ENCODE data around the gene PHF23.

Gene PHF23

GRCh38 chr17:7237761-7238419 lies 1.4 kb downstream of the PHF23 start:
- peaks cover 15% of the 10 kb centered on the region for H3K4me1 ChIP-seq (ENCODE audit: control insufficient read depth, insufficient read depth, low read length)

GRCh38 chr17:7237266-7237760 lies 1.9 kb downstream of the PHF23 start:
- Histone ChIP-seq H3K27ac (ENCODE audit: insufficient read depth, low read depth, low read length, poor library complexity, severe bottlenecking) (peak overlapping the region; percentile 85), H3K4me3 (ENCODE audit: insufficient read depth, low read depth, low read length) (peak overlapping the region; percentile 70), H3K4me1 (ENCODE audit: control insufficient read depth, insufficient read depth, low read length) (peaks cover 17% of the 10 kb centered on the region), H3K27me3 (ENCODE audit: control insufficient read depth, insufficient read depth, low read length, poor library complexity, severe bottlenecking) (no peaks in the 10 kb centered on the region), H3K36me3 (ENCODE audit: control insufficient read depth, insufficient read depth, low read length) (peaks cover 22% of the 10 kb centered on the region), H3K9me3 (ENCODE audit: control insufficient read depth, low read length) (no peaks in the 10 kb centered on the region)
- WGBS, 2 experiments = 51 to 55% methylated on average over 6 of the region's 6 CpGs

More at GRCh38 chr17:7237761-7238419, 1.4 kb downstream of the PHF23 start:
- no peaks in the 10 kb centered on the region for H3K9me3 ChIP-seq (ENCODE audit: control insufficient read depth, low read length)
- 0% methylated on average over 69 to 73 of the region's 73 CpGs for WGBS, 2 experiments
- H3K4me3 ChIP-seq (ENCODE audit: insufficient read depth, low read depth, low read length) = peak overlapping the region; percentile 70
- H3K27me3 ChIP-seq (ENCODE audit: control insufficient read depth, insufficient read depth, low read length, poor library complexity, severe bottlenecking) = no peaks in the 10 kb centered on the region
- peak overlapping the region; percentile 85 for H3K27ac ChIP-seq (ENCODE audit: insufficient read depth, low read depth, low read length, poor library complexity, severe bottlenecking)
- peaks cover 22% of the 10 kb centered on the region for H3K36me3 ChIP-seq (ENCODE audit: control insufficient read depth, insufficient read depth, low read length)

- no peak overlapping the region for H3K27ac ChIP-seq (ENCODE audit: insufficient read depth, low read depth, low read length, poor library complexity, severe bottlenecking)
- H3K36me3 ChIP-seq (ENCODE audit: control insufficient read depth, insufficient read depth, low read length) = peaks cover 22% of the 10 kb centered on the region
- no peaks in the 10 kb centered on the region for H3K9me3 ChIP-seq (ENCODE audit: control insufficient read depth, low read length)
- H3K4me1 ChIP-seq (ENCODE audit: control insufficient read depth, insufficient read depth, low read length) = peaks cover 22% of the 10 kb centered on the region
- H3K27me3 ChIP-seq (ENCODE audit: control insufficient read depth, insufficient read depth, low read length, poor library complexity, severe bottlenecking) = no peaks in the 10 kb centered on the region
- 92 to 93% methylated on average over 6 of the region's 6 CpGs for WGBS, 2 experiments
- peak overlapping the region; percentile 70 for H3K4me3 ChIP-seq (ENCODE audit: insufficient read depth, low read depth, low read length)
Observed at GRCh38 chr17:7236808-7237207, 2.4 kb downstream of the PHF23 start.

DNA sequence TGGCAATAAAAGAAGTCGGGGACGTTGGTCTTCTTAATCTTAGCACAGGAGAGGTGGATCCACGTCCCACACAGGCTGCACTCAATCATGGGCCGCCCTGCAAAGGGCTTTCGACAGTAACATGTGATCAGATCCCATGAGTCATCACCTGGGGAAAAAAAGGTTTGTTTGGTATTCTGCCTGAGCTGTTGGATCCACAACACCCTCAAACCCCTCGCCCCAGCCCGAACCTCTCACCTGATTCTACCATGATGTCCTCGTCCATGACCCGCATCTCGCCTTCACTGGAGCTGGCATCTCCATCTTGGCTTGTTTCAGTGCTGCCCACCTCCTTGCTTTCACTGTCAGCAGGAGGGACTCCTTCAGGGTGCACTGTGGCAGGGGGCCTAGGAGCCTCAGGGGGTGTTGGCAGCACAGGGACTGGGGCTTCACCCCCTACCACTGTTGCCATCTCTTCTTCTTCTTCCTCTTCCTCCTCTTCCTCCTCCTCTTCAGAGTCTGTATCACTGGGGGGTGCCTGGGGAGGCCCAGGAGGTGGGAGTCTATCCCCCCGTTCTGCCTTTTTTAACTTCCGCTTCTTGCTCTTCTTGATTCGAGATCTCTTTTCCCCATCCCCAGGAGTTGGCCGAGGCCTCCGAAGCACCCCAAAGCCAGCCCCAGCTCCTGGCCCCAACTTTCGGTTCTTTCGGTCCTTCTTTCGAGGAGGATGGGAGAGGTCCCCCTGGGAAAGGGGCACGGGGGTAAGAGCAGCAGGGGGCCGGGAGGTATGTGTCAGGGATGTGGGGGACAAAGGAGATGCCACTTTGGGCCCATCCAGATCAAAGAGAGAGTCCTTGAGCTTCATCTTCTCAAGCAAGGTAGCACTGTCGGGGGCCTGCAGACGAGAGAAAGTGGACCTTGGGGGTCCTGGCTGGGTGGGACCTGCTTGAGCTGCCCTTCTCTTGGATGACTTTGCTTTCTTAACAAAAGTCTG lies 3.3 kb downstream of the PHF23 start:
- Histone ChIP-seq H3K4me3 (ENCODE audit: insufficient read depth, low read depth, low read length) (no peak overlapping the region), H3K27me3 (ENCODE audit: control insufficient read depth, insufficient read depth, low read length, poor library complexity, severe bottlenecking) (no peaks in the 10 kb centered on the region), H3K36me3 (ENCODE audit: control insufficient read depth, insufficient read depth, low read length) (peaks cover 22% of the 10 kb centered on the region), H3K9me3 (ENCODE audit: control insufficient read depth, low read length) (no peaks in the 10 kb centered on the region), H3K4me1 (ENCODE audit: control insufficient read depth, insufficient read depth, low read length) (peaks cover 21% of the 10 kb centered on the region), H3K27ac (ENCODE audit: insufficient read depth, low read depth, low read length, poor library complexity, severe bottlenecking) (no peak overlapping the region)
- WGBS, 2 experiments = 92% methylated on average over 22 of the region's 22 CpGs

DNA sequence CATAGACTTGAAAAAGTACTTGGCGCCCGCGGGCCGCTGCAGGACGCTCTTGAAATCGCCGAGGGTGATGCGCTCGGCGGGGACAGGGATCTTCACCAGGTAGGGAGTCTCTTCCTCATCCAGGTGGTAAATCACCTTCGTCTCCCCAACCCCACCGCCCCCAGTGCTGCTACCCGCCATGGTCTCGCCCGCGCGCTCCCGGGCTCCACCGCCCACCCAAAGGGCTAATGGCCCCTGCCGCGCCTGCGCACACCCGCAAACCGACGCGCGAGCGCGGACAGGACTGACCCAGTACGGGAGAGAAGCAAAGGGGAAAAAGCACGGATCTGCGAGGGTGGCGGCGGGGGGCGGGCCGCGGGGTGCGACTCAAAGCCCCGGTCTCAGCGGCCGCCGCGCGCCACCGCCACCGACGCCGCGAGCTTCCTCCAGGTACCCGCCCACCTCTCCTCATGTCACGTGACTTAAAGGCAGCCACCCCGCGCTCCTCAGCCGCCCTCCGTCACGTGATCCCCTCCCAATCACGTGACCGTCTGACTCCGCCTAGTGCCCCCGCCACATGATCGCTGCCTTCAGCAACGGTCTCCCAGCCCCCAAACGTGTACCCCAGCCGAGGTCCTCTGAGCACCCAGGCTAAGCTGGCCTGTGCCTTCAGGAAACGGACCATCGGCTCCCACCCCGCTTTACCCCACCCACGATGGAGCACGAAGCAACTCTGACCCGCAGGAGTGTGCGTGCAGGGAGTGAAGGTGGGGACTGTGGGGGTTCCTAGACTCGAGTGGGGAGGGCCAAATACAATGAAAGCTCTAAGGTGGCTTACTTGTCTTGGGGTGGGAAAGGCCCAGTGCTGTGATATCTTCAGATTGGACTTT lies 4.9 kb downstream of the PHF23 start, which contains the start of gene DVL2:
TSS of gene DVL2 (minus strand) at position 435 of the 869 bp plus-strand sequence. CDS start at position 180, 255 bp downstream.
- Histone ChIP-seq H3K27me3 (ENCODE audit: control insufficient read depth, insufficient read depth, low read length, poor library complexity, severe bottlenecking) (no peaks in the 10 kb centered on the region), H3K36me3 (ENCODE audit: control insufficient read depth, insufficient read depth, low read length) (peaks cover 28% of the 10 kb centered on the region), H3K9me3 (ENCODE audit: control insufficient read depth, low read length) (no peaks in the 10 kb centered on the region), H3K4me1 (ENCODE audit: control insufficient read depth, insufficient read depth, low read length) (peaks cover 19% of the 10 kb centered on the region), H3K4me3 (ENCODE audit: insufficient read depth, low read depth, low read length) (peak within 1 kb of the TSS; percentile 95), H3K27ac (ENCODE audit: insufficient read depth, low read depth, low read length, poor library complexity, severe bottlenecking) (peak within 1 kb of the TSS; percentile 88)
- WGBS, 2 experiments = 2 to 3% methylated on average over 72 of the region's 72 CpGs

DNA sequence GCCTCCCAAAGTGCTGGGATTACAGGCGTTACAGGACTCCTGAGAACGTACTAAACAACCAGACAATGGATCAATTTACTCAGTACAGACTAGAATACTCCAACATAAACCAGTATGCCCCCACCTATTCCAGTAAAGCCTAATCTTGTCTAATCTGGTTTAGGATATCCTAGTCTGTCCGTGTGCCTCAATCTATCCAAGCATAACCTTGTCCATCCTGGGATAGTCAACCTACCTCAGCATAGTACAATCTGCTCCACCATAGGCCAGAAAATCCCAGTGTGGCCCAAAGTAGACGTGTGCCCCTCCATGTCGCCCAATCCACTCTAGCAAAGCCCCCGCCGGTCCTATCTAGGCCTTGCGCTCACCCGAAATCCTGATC lies 5.6 kb downstream of the PHF23 start:
- Histone ChIP-seq H3K27ac (ENCODE audit: insufficient read depth, low read depth, low read length, poor library complexity, severe bottlenecking) (peak overlapping the region; percentile 88), H3K36me3 (ENCODE audit: control insufficient read depth, insufficient read depth, low read length) (peaks cover 34% of the 10 kb centered on the region), H3K4me1 (ENCODE audit: control insufficient read depth, insufficient read depth, low read length) (peaks cover 19% of the 10 kb centered on the region), H3K4me3 (ENCODE audit: insufficient read depth, low read depth, low read length) (peak overlapping the region; percentile 95), H3K27me3 (ENCODE audit: control insufficient read depth, insufficient read depth, low read length, poor library complexity, severe bottlenecking) (no peaks in the 10 kb centered on the region), H3K9me3 (ENCODE audit: control insufficient read depth, low read length) (no peaks in the 10 kb centered on the region)
- WGBS, 2 experiments = 1 to 2% methylated on average over 9 of the region's 9 CpGs

DNA sequence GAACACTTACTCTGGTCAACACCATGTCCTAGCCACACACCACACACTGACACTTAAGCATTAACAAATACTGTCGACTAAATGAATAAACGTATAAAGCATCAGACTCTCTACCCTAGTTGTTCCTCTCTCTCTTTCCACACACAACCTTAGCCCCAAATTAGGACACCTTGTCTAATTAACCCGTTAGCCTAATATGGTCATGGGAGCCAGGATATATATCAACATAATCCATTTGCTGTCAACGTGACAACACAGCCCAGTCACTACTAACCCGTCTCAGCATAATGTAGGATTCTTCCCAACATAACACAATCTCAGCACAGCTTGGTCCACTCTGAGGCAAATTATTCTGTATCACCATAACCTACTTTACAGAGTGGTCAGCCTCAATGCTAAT lies 7.1 kb downstream of the PHF23 start:
- H3K36me3 ChIP-seq (ENCODE audit: control insufficient read depth, insufficient read depth, low read length) = peaks cover 48% of the 10 kb centered on the region
- 93 to 95% methylated on average over 5 of the region's 5 CpGs for WGBS, 2 experiments
- peak overlapping the region; percentile 0 for H3K4me3 ChIP-seq (ENCODE audit: insufficient read depth, low read depth, low read length)
- no peaks in the 10 kb centered on the region for H3K27me3 ChIP-seq (ENCODE audit: control insufficient read depth, insufficient read depth, low read length, poor library complexity, severe bottlenecking)
- H3K9me3 ChIP-seq (ENCODE audit: control insufficient read depth, low read length) = no peaks in the 10 kb centered on the region
- H3K27ac ChIP-seq (ENCODE audit: insufficient read depth, low read depth, low read length, poor library complexity, severe bottlenecking) = no peak overlapping the region
- H3K4me1 ChIP-seq (ENCODE audit: control insufficient read depth, insufficient read depth, low read length) = peaks cover 14% of the 10 kb centered on the region

GRCh38 chr17:7229504-7229903 lies 9.8 kb downstream of the PHF23 start:
- peaks cover 52% of the 10 kb centered on the region for H3K36me3 ChIP-seq (ENCODE audit: control insufficient read depth, insufficient read depth, low read length)

GRCh38 chr17:7228920-7229319 lies 10.3 kb downstream of the PHF23 start:
- H3K9me3 ChIP-seq (ENCODE audit: control insufficient read depth, low read length) = no peaks in the 10 kb centered on the region
- H3K36me3 ChIP-seq (ENCODE audit: control insufficient read depth, insufficient read depth, low read length) = peaks cover 56% of the 10 kb centered on the region
- no peaks in the 10 kb centered on the region for H3K27me3 ChIP-seq (ENCODE audit: control insufficient read depth, insufficient read depth, low read length, poor library complexity, severe bottlenecking)
- H3K27ac ChIP-seq (ENCODE audit: insufficient read depth, low read depth, low read length, poor library complexity, severe bottlenecking) = no peak overlapping the region
- 95 to 97% methylated on average over 14 of the region's 14 CpGs for WGBS, 2 experiments
- no peak overlapping the region for H3K4me3 ChIP-seq (ENCODE audit: insufficient read depth, low read depth, low read length)
- H3K4me1 ChIP-seq (ENCODE audit: control insufficient read depth, insufficient read depth, low read length) = peaks cover 9% of the 10 kb centered on the region

More at GRCh38 chr17:7229504-7229903, 9.8 kb downstream of the PHF23 start:
- H3K4me3 ChIP-seq (ENCODE audit: insufficient read depth, low read depth, low read length) = no peak overlapping the region
- 96 to 97% methylated on average over 19 of the region's 19 CpGs for WGBS, 2 experiments
- H3K4me1 ChIP-seq (ENCODE audit: control insufficient read depth, insufficient read depth, low read length) = peaks cover 9% of the 10 kb centered on the region
- no peaks in the 10 kb centered on the region for H3K27me3 ChIP-seq (ENCODE audit: control insufficient read depth, insufficient read depth, low read length, poor library complexity, severe bottlenecking)
- no peak overlapping the region for H3K27ac ChIP-seq (ENCODE audit: insufficient read depth, low read depth, low read length, poor library complexity, severe bottlenecking)
- H3K9me3 ChIP-seq (ENCODE audit: control insufficient read depth, low read length) = no peaks in the 10 kb centered on the region
